Cardiac muscle cell (in vitro differentiated cells and primary cell): ENCODE results near the gene MXD4. TPM values are rescaled to one million over a fixed set of nuclear protein-coding genes. Genes with fewer than 3 reads are reported as not detected.

Experiments
- DNase-seq, 2 donors: peaks; one replicate each; pipeline versions ENCODE4 v3.0.0 to v3.0.0-alpha.2; 2010 to 2017; ENCODE audit warnings: low read depth in 1 of 2, low spot score in 1 of 2
- H3K27ac ChIP-seq: fragments of 200-600 bp; sonication (generic); 2 replicates; pipeline ENCODE4 v1.5.1; 2016
- H3K27me3 ChIP-seq: fragments of 200-600 bp; sonication (generic); 2 replicates; pipeline ENCODE4 v1.6.0; 2016; ENCODE audit warnings: control low read depth
- H3K36me3 ChIP-seq: fragments of 200-600 bp; sonication (generic); 2 replicates; pipeline ENCODE4 v1.5.1; 2016; ENCODE audit warnings: control low read depth
- H3K4me1 ChIP-seq: fragments of 200-600 bp; sonication (generic); 2 replicates; pipeline ENCODE4 v1.8.1; 2017; ENCODE audit warnings: low read depth, mild to moderate bottlenecking, mixed run types
- H3K4me3 ChIP-seq: fragments of 200-600 bp; sonication (generic); 2 replicates; pipeline ENCODE4 v1.5.1; 2016; ENCODE audit warnings: mild to moderate bottlenecking
- H3K9me3 ChIP-seq: fragments of 200-600 bp; sonication (generic); 2 replicates; pipeline ENCODE4 v1.5.1; 2017; ENCODE audit warnings: low read depth, mild to moderate bottlenecking, control low read depth
- CTCF ChIP-seq: IDR thresholded peaks from 2 replicates; pipeline ENCODE4 v1.5.1; 2012; ENCODE audit warnings: low read depth, mild to moderate bottlenecking, low read length
- polyA plus RNA-seq: library from polyadenylated mRNA; unstranded; fragments of >200 nt; fragmentation: Nextera tagmentation; extraction: Ambion mirVana; gene quantifications from 2 replicates; pipeline ENCODE4 v1.2.1, GENCODE V29; 2016
- total RNA-seq: library from RNA; depleted of rRNA; stranded (reverse); fragments of >200 nt; gene quantifications from 2 replicates; pipeline ENCODE4 v1.2.3, GENCODE V29; 2016

Gene MXD4
- total and polyA plus RNA-seq, 2 experiments from 2014 or later, result 45.5 to 64.0 TPM

GRCh38 chr4:2274320-2275043 is 12.6 kb upstream of the MXD4 start:
- Histone ChIP-seq H3K9me3 (no peaks in the 10 kb centered on the region), H3K27ac (no peak overlapping the region), H3K4me3 (no peak overlapping the region), H3K4me1 (peaks cover 2% of the 10 kb centered on the region), H3K36me3 (no peaks in the 10 kb centered on the region), H3K27me3 (no peaks in the 10 kb centered on the region)
- no peak for DNase-seq
- TF ChIP-seq CTCF, result no peak

- TF ChIP-seq CTCF, result no peak
- Histone ChIP-seq H3K27ac (no peak overlapping the region), H3K27me3 (no peaks in the 10 kb centered on the region), H3K4me3 (no peak overlapping the region), H3K36me3 (no peaks in the 10 kb centered on the region), H3K9me3 (no peaks in the 10 kb centered on the region), H3K4me1 (peaks cover 9% of the 10 kb centered on the region)
- DNase-seq, result no peak
Observed at GRCh38 chr4:2273657-2274319, 11.9 kb upstream of the MXD4 start.

- TF ChIP-seq CTCF, result no peak
Observed at GRCh38 chr4:2273221-2273620, 11.3 kb upstream of the MXD4 start.

GRCh38 chr4:2272828-2273120 is 10.9 kb upstream of the MXD4 start:
- Histone ChIP-seq H3K36me3 (no peaks in the 10 kb centered on the region), H3K4me3 (no peak overlapping the region), H3K9me3 (no peaks in the 10 kb centered on the region), H3K27ac (no peak overlapping the region), H3K27me3 (no peaks in the 10 kb centered on the region), H3K4me1 (peaks cover 11% of the 10 kb centered on the region)
- TF ChIP-seq CTCF, result no peak
- DNase-seq, result no peak

More at GRCh38 chr4:2273221-2273620, 11.3 kb upstream of the MXD4 start:
- peaks cover 11% of the 10 kb centered on the region for H3K4me1 ChIP-seq
- DNase-seq, result no peak
- no peaks in the 10 kb centered on the region for H3K27me3 ChIP-seq
- no peaks in the 10 kb centered on the region for H3K36me3 ChIP-seq
- H3K27ac ChIP-seq, result no peak overlapping the region
- no peak overlapping the region for H3K4me3 ChIP-seq
- H3K9me3 ChIP-seq, result no peaks in the 10 kb centered on the region

GRCh38 chr4:2272026-2272827 is 10.3 kb upstream of the MXD4 start:
- DNase-seq, result no peak
- TF ChIP-seq CTCF, result no peak
- no peaks in the 10 kb centered on the region for H3K36me3 ChIP-seq
- peaks cover 11% of the 10 kb centered on the region for H3K4me1 ChIP-seq
- H3K9me3 ChIP-seq, result no peaks in the 10 kb centered on the region
- H3K4me3 ChIP-seq, result no peak overlapping the region
- H3K27ac ChIP-seq, result no peak overlapping the region
- no peaks in the 10 kb centered on the region for H3K27me3 ChIP-seq
